ENCODE measurements around the gene RAPGEF2.

Gene RAPGEF2

DNA sequence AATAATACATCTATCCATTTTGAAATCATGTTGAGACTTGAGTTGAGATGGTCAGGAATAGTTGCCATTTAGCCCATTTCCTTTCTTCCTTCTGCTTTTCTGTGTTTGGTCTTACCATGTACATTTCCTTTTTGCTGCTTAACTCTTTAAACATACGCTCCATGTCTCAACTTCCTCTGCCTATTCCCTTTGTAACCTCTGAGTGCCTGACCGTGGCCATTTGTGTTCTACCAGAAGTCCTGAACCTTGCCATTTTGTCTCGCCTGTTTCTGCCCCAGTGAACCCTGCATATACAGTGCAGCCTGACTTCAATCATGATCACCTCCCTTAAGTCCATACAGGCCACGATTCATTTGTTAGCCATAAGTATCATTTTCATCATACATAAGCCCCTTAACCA lies 169.0 kb downstream of the RAPGEF2 start:
- in situ Hi-C loops (cut with HindIII; ENCODE audit: low sequenced_read_pairs) = no loop called here

DNA sequence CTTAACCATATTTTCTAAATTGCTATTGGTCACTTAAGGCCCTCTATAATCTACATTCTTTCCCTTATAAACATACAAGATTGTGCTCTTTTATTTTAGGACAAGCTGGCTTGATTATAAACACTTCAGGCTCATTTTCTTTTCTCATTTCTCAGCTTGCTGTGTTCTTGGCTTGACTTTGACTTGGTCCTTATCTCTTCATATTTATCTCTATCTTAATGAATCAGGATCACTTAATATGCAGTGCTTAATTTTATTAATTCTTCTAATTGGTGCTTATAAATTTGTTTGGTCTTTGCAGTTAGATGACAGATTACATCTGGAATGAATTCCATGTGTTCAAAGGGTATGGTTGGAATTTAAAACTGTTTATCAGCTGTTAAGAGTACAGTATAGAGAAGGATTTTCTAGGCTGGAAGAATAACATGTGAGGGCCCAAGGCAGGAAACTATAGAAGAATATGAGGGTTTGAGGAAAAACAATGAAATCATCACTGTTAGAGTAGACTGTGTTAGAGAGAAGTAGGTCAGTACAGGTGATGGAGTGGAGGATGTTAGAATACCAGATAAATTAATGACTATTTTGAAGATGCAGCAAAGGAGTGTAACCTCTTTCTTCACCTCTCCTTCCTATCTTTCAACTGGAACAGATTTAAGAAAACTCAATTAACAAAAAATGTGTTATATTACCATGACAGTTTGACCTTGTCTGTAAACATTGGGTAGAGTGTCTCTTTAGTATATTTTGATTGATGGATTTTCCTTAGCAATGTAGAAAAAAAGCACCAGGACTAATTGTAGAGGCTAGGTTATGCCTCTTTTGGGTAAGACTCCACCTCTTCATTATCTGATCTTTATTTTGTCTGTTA lies 169.6 kb downstream of the RAPGEF2 start:
- in situ Hi-C loops (cut with HindIII; ENCODE audit: low sequenced_read_pairs) = no loop called here

DNA sequence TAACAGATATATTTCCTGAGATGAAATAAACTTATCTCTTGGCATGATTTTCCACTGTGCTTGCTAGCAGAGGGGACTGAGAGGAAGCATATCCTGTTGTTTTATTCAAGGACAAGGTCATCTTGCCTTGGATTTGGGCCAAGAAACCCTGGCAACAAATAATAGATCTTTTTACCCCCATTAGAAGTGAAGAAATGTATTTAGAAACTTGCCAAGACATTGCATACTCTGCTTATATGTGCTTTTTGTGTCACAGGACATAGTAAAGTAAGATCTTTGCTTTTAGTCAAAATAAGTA lies 170.2 kb downstream of the RAPGEF2 start:
- in situ Hi-C loops (cut with HindIII; ENCODE audit: low sequenced_read_pairs) = no loop called here

DNA sequence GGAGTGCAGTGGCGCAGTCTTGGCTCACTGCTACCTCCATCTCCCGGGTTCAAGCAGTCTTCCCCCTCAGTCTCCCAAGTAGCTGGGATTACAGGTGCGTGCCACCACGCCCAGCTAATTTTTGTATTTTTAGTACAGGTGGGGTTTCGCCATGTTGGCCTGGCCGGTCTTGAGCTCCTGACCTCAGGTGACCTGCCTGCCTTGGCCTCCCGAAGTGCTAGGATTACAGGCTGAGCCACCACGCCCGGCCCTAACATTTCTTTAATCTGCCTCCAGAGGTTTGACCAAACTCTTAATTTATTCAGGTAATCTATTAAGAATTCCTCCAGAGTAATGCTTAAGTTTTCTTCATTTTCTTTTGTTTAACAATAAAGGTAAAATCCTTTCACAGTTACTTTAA lies 171.0 kb downstream of the RAPGEF2 start:
- in situ Hi-C loops (cut with HindIII; ENCODE audit: low sequenced_read_pairs) = no loop called here

DNA sequence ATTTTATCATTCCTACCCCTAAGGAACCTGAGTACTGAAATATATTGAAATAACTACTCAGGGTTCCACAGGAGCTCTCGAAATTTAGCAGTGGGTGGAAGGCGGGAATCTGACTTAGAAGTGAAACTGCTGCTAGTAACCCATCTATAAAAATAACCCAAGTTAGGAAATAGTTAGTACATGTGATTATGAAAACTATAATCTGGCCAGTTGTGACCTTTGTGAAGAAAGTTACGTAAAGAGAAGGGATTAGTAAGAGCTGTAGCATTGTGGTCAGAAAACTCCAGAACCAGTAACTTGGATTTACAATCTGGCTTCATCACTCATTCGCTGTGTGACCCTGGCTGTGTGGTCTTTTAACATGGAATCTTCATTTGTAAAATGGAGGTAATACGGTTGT lies 175.5 kb downstream of the RAPGEF2 start:
- in situ Hi-C loops (cut with HindIII; ENCODE audit: low sequenced_read_pairs) = no loop called here

DNA sequence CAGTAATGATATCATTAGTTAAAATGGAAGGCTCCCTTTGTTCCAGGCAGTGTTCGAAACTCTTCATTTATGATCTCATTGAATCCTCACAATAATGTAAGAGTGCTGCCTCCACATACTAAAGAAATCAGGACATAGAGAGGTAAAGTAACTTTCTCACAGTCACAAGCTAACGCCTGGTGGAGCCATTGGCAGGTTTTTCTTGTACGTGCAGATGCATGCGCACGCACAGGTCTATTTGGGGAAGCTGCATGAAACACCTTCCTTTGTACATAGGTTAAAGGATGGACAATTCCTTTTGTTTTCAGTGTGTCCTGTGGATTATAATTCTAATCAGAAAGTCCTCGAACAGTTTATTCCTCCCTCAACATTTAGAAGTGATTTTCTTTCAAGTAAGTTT lies 176.2 kb downstream of the RAPGEF2 start:
- in situ Hi-C loops (cut with HindIII; ENCODE audit: low sequenced_read_pairs) = no loop called here

DNA sequence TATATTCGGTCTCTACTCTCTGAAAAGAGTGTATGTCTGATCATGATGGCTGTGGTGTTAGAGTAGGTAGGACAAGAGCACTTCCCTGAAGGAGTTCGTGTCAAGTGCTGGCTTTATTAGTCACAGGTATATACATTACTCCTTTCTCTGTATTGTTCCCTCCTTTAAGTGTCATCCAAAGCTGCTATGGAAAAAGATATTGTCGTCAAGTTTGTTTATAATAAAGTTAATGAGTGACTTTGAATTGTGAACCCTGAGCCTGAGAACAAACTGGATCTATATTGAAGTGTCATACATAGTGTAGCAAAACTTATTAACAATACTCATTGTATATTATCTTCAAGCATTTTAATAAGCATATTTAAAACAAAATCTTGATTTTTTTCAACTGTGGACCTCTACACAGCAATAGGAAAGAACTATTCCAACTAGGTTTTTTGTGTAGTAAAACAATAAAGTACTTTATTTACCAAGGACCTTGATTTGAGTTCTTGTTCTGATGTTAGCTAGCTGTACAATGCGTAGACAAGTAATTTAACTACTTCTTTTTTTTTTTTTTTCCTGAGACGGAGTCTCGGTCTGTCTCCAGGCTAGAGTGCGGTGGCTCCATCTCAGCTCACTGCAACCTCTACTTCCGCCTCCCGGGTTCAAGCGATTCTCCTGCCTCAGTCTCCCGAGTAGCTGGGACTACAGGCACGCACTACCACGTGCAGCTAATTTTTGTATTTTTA lies 177.7 kb downstream of the RAPGEF2 start:
- in situ Hi-C loops (cut with HindIII; ENCODE audit: low sequenced_read_pairs) = loop anchor here (5.0 kb wide), 2 partner anchors 37 to 72 kb away; no protein-coding TSS in a partner anchor

DNA sequence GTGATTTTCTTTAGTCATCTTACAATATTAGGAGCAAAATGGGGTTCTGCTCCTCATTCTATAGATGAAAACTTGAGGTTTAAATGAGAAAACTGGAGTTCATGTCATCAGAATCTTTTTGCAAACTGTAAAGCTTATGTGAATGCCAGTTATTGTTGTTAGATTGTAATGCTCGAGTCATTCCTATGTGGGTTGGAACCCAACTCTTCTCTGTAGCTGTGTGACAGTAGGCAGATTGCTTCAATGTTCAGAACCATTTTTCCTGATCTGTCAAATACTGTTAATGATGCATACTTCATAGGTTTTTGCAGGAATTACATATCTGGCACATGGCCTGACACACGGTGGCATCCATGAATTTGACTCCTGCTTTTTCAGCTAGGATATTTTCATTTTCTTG lies 178.9 kb downstream of the RAPGEF2 start:
- in situ Hi-C loops (cut with HindIII; ENCODE audit: low sequenced_read_pairs) = loop anchor here (5.0 kb wide), 2 partner anchors 36 to 71 kb away; no protein-coding TSS in a partner anchor

DNA sequence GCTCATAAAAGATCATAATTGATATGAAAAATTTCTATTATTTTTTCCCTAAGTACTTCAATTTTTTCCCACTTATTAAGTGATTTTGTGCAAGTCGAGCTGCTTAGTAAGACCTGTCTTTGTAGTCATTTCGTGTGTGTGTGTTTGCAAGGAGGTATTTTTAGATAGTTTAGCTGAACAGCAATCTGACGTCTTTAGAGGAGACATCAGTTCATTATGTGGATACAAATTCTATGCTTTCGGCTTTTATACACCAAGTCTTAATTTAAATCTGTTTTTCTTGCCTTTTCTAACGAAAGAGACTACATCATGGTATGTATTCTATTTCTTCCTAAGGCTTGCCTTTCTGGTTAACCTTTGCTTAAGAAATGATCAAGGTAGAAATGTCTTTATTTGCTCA lies 179.4 kb downstream of the RAPGEF2 start:
- in situ Hi-C loops (cut with HindIII; ENCODE audit: low sequenced_read_pairs) = loop anchor here (5.0 kb wide), 2 partner anchors 35 to 70 kb away; no protein-coding TSS in a partner anchor

DNA sequence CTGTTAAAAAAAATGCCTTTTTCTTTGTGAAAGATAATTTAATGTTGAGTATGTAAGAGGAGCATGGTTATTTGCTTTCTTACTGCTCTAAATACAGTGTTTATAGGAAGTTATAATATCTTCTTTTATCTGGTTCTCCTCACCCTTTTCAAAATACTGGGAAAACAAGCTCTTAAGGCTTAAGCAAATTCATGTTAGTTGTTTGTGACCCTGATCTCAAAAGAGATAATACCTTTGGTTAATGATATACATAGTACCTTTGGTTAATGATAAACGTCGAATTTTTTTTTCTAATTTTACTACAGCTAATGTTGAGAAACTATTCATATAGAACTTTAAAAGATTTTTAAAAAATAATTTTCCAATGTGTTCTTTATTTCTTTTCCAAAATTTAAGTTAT lies 180.1 kb downstream of the RAPGEF2 start:
- in situ Hi-C loops (cut with HindIII; ENCODE audit: low sequenced_read_pairs) = loop anchor here (5.0 kb wide), 2 partner anchors 34 to 69 kb away; no protein-coding TSS in a partner anchor

DNA sequence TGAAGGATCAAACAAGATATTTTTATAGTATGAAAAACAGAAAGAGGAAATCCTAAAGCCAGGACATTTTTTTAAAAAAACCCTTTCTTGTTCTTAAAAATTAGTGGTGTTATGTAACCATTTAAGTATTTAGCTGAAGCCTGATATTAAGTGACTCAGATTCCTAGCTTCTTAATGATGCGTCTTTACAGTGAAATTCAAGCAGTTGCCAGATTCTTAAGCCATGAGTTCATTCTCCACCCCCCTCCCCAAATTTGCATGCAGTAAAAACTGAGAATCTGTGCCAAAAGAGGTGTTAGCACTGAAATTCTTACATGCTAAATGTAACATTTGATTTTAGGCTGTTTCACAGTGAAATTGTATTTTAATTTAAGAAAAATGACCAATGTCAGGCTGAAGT lies 180.8 kb downstream of the RAPGEF2 start:
- in situ Hi-C loops (cut with HindIII; ENCODE audit: low sequenced_read_pairs) = loop anchor here (5.0 kb wide), 2 partner anchors 34 to 69 kb away; no protein-coding TSS in a partner anchor

DNA sequence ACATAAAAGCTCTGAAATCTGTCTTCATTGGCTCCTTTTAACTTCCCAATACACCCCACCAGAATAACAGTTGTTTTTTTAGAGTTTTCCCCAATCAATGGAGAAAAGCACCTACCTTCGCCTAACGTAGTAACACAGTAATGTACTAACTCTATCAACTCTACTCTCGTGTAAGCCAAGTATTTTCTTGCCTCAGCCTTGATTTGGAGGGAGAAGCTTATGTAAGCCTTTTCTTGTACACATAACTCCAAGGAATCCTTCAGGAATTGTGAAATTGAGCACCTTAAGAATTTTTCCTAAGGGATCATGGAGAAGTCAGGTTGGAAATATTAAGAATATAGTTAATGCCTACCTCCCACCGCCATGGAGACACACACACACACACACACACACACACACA lies 181.2 kb downstream of the RAPGEF2 start:
- in situ Hi-C loops (cut with HindIII; ENCODE audit: low sequenced_read_pairs) = loop anchor here (5.0 kb wide), 2 partner anchors 33 to 68 kb away; no protein-coding TSS in a partner anchor

DNA sequence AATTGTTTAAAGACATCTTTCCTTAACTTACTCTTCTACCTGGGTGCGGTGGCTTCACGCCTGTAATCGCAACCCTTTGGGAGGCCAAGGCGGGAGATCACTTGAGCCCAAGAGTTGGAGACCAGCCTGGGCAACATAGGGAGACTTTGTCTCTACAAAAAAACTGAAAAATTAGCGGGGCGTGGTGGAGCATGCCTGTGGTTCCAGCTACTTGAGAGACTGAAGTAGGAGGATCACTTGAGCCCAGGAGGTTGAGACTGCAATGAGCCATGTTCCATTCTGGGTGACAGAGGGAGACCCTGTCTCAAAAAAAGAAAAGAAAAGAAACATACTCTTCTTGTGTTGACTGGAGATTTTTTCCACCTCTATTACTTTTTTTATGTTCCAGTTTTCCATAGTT lies 181.9 kb downstream of the RAPGEF2 start:
- in situ Hi-C loops (cut with HindIII; ENCODE audit: low sequenced_read_pairs) = loop anchor here (5.0 kb wide), 3 partner anchors 33 to 68 kb away; no protein-coding TSS in a partner anchor

DNA sequence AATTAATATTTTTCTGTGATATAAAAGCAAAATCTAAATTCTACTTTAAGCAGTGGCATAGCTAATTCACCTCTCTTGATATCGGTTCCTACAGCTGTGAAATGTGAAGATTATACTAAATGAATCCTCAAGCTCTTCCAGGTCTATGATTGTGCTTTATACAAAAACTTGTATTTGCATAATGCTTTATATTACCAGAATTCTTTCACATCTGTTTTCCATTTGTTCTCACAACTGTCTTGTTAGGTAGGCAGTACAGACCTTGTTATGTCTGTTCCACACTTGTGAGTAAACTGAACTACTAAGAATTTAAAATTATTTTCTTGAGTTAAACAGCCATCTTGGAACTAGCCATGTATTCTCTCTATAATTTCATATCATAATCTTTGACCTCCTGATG lies 184.9 kb downstream of the RAPGEF2 start:
- in situ Hi-C loops (cut with HindIII; ENCODE audit: low sequenced_read_pairs) = loop anchor here (5.0 kb wide), 1 partner anchor 45 kb away; no protein-coding TSS in a partner anchor

DNA sequence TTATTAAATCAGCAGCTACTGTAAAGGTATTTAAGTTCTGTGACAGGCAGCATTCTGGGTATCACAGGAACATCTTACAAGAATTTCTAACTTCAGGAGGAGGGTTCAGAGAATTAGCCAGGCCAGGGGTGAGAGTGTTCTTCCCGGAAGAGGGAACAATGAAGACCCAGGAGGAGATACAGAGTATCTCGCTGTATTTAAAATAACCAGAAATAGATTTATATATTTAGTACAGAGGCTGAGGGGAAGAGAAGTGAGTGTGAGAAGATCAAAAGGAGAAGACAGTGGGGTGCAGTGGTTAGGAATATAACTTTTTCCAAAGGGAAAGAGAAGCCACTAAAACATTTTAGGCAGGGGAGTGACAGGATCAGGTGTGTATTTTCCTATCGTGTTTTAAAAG lies 186.8 kb downstream of the RAPGEF2 start:
- in situ Hi-C loops (cut with HindIII; ENCODE audit: low sequenced_read_pairs) = loop anchor here (5.0 kb wide), 1 partner anchor 47 kb away; no protein-coding TSS in a partner anchor

DNA sequence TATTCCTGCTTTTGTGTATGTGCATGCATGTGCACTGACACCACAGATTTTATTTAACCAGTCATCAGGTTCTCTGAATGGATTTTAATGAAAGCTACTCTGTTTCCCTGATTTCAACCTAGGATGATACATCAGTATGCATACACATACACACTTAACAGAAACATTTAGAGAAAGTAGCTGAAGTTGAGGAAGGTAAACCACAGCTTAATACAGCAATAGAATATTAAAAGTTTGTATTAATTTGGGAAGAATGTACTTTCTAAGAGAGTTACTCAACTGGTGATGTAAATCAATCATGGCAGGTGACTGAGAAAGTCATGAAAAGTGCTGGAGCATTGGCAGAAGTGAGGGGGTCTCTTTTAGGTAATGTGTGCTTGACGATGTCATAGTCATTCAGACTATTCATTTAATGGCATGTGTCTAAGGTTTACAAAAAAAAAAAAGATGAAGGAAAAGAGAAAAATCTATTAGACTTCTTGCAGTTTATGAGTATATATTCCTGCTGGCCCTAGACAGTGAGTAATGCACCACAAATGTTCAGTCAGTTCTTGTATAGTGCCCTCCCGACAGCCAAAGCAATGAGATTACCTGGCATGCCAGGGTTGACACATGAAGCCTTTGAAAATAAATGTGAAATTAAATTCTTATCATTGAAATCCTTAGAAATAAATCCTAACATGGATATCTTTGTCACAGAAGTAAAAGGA lies 187.6 kb downstream of the RAPGEF2 start:
- in situ Hi-C loops (cut with HindIII; ENCODE audit: low sequenced_read_pairs) = no loop called here

DNA sequence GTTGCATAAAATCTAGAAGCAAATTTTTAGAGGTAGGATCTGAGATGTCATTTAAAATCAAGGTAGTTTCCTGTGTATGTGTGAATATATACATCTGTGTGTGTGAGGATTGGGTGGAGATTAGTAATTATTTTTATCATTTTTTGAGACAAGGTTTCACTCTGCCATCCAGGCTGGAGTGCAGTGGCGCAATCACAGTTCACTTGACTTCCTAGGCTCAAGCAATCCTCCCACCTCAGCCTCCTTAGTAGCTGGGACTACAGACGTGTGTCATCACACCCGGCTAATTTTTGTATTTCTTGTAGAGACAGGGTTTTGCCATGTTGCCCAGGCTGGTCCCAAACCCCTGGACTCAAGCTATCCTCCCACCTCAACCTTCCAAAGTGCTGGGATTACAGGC lies 188.3 kb downstream of the RAPGEF2 start:
- in situ Hi-C loops (cut with HindIII; ENCODE audit: low sequenced_read_pairs) = no loop called here

DNA sequence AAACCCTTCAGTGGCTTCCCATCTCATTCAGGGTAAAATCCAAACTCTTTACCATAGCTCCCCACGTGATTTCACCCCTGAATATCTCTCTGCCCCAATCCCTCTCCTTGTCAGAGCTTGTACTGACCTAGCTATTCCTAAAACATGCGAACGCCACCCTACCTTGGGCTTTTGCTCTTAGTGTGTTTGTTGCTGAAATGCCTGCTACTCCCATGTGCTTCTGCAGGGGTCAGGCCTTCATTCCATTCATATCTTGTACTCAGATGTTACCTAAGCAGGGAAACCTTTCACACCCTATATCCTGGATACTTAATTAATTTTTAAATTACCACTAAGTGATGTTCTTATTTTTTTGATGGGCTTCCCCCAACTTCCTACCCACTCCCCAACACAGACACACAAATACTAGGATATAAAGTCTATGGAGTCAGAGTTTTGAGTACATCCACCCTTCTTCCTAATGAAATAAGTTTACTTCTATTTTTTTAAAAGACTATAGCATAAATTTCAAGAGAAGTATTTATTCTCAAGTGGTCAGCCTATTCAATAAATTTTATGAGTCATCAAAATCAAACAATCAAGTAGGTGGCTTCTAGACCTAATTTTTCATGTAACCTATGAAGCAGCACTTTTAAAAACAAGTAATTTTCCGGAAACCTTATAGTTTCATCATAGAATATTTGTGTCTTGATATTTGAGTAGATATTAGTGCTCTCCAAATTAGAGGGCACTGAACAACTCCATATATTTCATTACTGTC lies 189.4 kb downstream of the RAPGEF2 start:
- in situ Hi-C loops (cut with HindIII; ENCODE audit: low sequenced_read_pairs) = no loop called here

DNA sequence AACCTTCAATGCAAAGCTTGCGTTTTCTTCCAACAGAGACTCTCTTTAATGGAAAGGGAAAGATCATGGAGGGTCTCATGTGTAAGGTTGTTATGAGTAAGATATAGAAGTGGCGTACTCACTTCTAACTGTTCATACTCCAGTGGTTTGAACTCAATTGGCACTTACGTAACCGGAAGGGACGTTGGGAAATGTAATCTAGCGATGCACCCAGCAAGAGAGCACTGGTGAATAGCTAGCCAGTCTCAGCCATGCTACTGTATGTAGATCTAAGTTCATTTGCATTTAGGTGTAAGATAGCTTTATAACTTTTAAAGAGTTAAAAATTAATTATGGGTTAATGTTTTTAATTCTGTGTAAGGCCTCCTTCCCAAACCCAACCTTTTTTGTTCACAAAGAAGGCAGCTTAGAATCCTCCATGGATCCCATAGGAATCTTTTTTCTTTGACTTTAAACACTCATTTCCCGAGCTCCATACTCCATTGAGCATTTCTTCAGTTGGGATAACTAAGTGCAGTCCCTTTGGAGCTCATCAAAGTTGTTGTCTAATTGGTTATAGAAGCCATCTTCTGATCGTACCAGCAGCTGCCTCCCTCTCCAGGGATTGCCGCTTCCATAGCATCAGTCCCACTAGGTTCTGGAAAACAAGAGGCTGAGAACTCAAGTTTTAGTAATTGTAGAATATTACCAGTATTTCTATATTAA lies 191.1 kb downstream of the RAPGEF2 start:
- in situ Hi-C loops (cut with HindIII; ENCODE audit: low sequenced_read_pairs) = no loop called here

DNA sequence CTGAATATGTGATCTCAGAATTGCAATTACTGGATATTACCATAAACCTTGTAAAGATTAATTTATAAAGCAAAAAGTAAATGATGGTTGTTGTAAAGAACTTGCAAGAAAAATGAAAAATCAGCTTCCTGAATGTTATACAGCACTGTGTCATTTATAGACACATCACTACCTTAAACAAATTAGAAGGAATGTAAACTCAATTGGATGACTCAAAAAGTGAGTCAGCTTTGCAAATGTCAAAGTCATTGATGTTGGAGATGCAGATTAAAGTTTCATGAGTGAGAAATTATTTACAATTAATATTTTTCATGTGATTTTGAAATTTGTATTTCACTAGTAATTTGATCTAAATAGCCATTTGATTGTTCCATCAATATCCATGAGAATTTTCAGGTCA lies 193.2 kb downstream of the RAPGEF2 start:
- in situ Hi-C loops (cut with HindIII; ENCODE audit: low sequenced_read_pairs) = no loop called here
